Measurements from ENCODE around the gene GLRX. TPM values are rescaled to one million over a fixed set of nuclear protein-coding genes. Genes with fewer than 3 reads are reported as not detected.
"Not testable (repeated sequence)": the region's sequence is repeated elsewhere in the genome, so short reads cannot be mapped to it uniquely, and the experiment has no call there.

Gene GLRX
- total and polyA plus RNA-seq, 8 donors: 21.8 to 98.1 (median 28.6) TPM

DNA sequence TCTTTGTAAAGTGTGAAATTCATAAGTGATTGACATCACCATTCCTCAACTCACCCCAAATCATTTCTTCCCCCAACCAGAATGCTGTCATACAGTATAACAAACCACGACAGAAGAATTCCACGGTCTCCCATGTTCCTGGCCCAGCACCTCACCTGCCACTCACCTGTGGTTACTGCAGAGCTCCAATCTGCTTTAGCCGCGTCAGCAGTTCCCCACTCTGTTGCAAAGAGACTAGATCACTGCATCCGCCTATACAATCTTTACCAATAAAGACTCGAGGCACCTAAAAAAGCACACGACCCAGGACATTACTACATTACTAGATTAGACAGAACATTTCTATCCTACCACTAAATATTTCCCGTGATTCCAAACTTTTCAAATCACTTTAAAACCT, 6.2 kb downstream of the GLRX start:
- H3K9me3 ChIP-seq: no peaks in the 10 kb centered on the region
- no peak overlapping the region for H3K4me3 ChIP-seq
- DNase-seq (no peak), ATAC-seq (no peak)
- peaks cover 36 to 88% of the 10 kb centered on the region in 2 donors for H3K4me1 ChIP-seq
- peak overlapping the region in 1 of 2 donors; percentile 97 for H3K27ac ChIP-seq
- H3K27me3 ChIP-seq: no peaks in the 10 kb centered on the region
- peaks cover 0 to 62% of the 10 kb centered on the region in 2 donors for H3K36me3 ChIP-seq
- intact Hi-C loops (cut with DNase I): no loop called here
- TF ChIP-seq, protein P1, sequence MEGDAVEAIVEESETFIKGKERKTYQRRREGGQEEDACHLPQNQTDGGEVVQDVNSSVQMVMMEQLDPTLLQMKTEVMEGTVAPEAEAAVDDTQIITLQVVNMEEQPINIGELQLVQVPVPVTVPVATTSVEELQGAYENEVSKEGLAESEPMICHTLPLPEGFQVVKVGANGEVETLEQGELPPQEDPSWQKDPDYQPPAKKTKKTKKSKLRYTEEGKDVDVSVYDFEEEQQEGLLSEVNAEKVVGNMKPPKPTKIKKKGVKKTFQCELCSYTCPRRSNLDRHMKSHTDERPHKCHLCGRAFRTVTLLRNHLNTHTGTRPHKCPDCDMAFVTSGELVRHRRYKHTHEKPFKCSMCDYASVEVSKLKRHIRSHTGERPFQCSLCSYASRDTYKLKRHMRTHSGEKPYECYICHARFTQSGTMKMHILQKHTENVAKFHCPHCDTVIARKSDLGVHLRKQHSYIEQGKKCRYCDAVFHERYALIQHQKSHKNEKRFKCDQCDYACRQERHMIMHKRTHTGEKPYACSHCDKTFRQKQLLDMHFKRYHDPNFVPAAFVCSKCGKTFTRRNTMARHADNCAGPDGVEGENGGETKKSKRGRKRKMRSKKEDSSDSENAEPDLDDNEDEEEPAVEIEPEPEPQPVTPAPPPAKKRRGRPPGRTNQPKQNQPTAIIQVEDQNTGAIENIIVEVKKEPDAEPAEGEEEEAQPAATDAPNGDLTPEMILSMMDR (IDR thresholded peaks at IDR 0.05): no peak

GRCh38 chr5:95815155-95815729, 7.3 kb downstream of the GLRX start:
- Histone ChIP-seq H3K9me3 (no peaks in the 10 kb centered on the region), H3K4me1 (peaks cover 43 to 88% of the 10 kb centered on the region in 2 donors), H3K27ac (peak overlapping the region in 1 of 2 donors; percentile 3), H3K27me3 (no peaks in the 10 kb centered on the region), H3K36me3 (peaks cover 0 to 63% of the 10 kb centered on the region in 2 donors), H3K4me3 (no peak overlapping the region)
- DNase-seq (no peak), ATAC-seq (no peak)
- TF ChIP-seq, protein P1 (IDR thresholded peaks at IDR 0.05): no peak
- intact Hi-C loops (cut with DNase I): no loop called here

DNA sequence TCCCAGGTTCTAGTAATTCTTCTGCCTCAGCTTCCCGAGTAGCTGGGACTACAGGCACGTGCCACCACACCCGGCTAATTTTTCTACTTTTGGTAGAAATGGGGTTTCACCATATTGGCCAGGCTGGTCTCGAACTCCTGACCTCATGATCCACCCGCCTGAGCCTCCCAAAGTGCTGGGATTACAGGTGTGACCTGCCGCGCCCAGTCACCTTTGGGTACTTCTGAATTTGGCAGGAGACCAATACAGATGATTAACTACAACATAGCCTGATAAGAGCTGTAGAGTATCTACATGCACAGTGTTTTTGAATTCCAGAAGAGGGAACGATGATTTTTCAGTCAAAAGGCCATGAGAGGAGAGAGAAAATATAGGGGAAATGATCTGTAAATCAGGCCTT, 9.5 kb downstream of the GLRX start:
- H3K36me3 ChIP-seq: peaks cover 0 to 68% of the 10 kb centered on the region in 2 donors
- DNase-seq; intact Hi-C loops (cut with DNase I); H3K27ac ChIP-seq; H3K9me3 ChIP-seq; H3K4me3 ChIP-seq; H3K27me3 ChIP-seq: not testable (repeated sequence)
- H3K4me1 ChIP-seq: peaks cover 41 to 88% of the 10 kb centered on the region in 2 donors
- peak; percentile 7 for ATAC-seq

DNA sequence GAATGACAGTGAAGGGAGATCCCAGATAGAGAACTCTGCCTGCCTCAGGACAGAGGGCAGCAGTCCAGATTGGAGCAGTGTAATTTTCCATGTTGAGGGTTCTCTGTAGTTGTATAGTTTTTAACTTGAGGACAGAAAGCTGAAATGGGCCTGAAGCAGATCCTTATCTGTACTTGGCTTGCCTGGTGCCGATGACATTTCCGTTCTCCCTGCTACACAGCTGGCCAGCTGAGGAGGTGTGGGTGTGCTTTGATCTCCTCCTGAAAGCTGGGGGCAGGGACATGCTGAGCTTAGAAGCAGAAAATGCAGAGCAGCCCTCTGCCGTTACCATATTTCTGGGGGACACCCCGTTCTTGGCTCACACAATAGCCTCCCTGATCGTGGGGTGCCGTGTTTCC, 10.5 kb downstream of the GLRX start:
- DNase-seq (peak in 2 of 4 donors; percentile 49 to 67), ATAC-seq (peak; percentile 41)
- Histone ChIP-seq H3K9me3 (no peaks in the 10 kb centered on the region), H3K27me3 (no peaks in the 10 kb centered on the region), H3K4me1 (peaks cover 33 to 84% of the 10 kb centered on the region in 2 donors), H3K27ac (peak overlapping the region in 1 of 2 donors; percentile 52), H3K36me3 (peaks cover 0 to 66% of the 10 kb centered on the region in 2 donors), H3K4me3 (no peak overlapping the region)
- intact Hi-C loops (cut with DNase I): no loop called here
- TF ChIP-seq, protein P1 (IDR thresholded peaks at IDR 0.05): no peak

DNA sequence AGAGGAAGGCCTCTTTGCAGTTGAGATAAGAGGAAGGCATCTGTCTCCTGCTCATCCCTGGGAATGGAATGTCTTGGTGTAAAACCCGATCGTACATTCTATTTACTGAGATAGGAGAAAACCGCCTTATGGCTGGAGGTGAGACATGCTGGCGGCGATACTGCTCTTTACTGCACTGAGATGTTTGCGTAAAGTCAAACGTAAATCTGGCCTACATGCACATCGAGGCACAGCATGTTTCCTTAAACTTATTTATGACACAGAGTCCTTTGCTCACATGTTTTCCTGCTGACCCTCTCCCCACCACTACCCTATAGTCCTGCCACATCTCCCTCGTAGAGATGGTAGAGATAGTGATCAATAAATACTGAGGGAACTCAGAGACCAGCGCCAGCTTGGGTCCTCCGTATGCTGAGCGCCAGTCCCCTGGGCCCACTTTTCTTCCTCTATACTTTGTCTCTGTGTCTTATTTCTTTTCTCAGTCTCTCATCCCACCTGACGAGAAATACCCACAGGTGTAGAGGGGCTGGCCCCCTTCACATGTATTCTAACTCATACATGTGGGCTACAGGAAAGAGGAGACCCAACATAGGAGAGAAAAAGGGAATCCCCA, 11.0 kb downstream of the GLRX start:
- H3K4me1 ChIP-seq: peaks cover 28 to 79% of the 10 kb centered on the region in 2 donors
- ATAC-seq; intact Hi-C loops (cut with DNase I): not testable (repeated sequence)

DNA sequence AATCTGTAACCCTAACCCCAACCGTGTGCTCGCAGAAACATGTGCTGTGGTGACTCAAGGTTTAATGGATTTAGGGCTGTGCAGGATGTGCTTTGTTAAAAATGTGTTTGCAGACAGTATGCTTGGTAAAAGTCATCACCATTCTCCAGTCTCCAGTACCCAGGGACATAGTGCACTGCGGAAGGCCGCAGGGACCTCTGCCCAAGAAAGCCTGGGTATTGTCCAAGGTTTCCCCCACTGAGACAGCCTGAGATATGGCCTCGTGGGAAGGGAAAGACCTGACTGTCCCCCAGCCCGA, 11.5 kb downstream of the GLRX start:
- Histone ChIP-seq H3K36me3 (peaks cover 0 to 60% of the 10 kb centered on the region in 2 donors), H3K4me1 (peaks cover 28 to 74% of the 10 kb centered on the region in 2 donors), H3K27ac (peak overlapping the region in 1 of 2 donors; percentile 61)
- ATAC-seq; H3K27me3 ChIP-seq; H3K9me3 ChIP-seq; DNase-seq; intact Hi-C loops (cut with DNase I); H3K4me3 ChIP-seq: not testable (repeated sequence)

More for the DNA sequence above, 11.0 kb downstream of the GLRX start:
- DNase-seq, H3K27me3 ChIP-seq, H3K4me3 ChIP-seq, H3K9me3 ChIP-seq: not testable (repeated sequence)
- peaks cover 0 to 61% of the 10 kb centered on the region in 2 donors for H3K36me3 ChIP-seq
- peak overlapping the region in 1 of 2 donors; percentile 61 for H3K27ac ChIP-seq

All from left lung (tissue), 10 donors.